Fibroblast of lung (primary cell): ENCODE measurements around the gene NHS.

Experiments
- CTCF ChIP-seq, 2 donors: IDR thresholded peaks in 1 of 2; conservative IDR thresholded peaks in 1 of 2; 1 replicate in 1 of 2; 2 replicates in 1 of 2; pipeline ENCODE4 v1.5.1; 2011 to 2012; ENCODE audit warnings: low read length in 2 of 2, control low read depth in 1 of 2, inconsistent platforms in 1 of 2, low read depth in 1 of 2, mild to moderate bottlenecking in 1 of 2
- EZH2 ChIP-seq: IDR thresholded peaks from 2 replicates; pipeline ENCODE4 v1.5.1; 2012; ENCODE audit warnings: low read length, control low read depth, mild to moderate bottlenecking; ENCODE audit errors: missing control alignments

GRCh38 chrX:17448188-17448587 lies 73.2 kb downstream of the NHS start:
- TF ChIP-seq CTCF (conservative IDR thresholded peaks at IDR 0.05 in 1 of 2, IDR thresholded peaks at IDR 0.05 in 1 of 2; ENCODE audit: low read depth in 1 of 2, low read length in 2 of 2) (no peak), EZH2 (no peak)
